ENCODE data around the gene NMB. TPM values are rescaled to one million over a fixed set of nuclear protein-coding genes. Genes with fewer than 3 reads are reported as not detected.

Gene NMB
- total RNA-seq, 2 donors from 2014 or later, result 6.2 to 16.6 TPM

DNA sequence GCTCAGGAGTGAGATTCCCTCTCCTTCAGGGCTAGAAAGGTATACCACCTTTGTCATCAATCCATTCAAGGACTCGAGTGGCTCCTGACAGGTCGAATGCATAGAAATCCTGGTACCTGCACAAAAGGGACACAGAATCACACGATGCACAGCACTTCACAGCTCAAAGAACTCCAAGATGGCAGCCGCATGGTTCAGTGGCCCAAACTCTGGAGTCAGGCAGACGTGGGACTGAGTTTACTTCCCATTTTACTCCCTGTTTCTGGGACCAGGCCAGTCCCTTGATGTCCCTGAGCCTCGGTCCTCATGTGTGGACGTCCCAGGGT lies 4.5 kb downstream of the NMB start:
- WGBS, result 14% methylated on average over 7 of the region's 7 CpGs
- no peak for DNase-seq (ENCODE audit: low spot score)
- Histone ChIP-seq H3K4me1 (replicated peaks) (peaks cover 11% of the 10 kb centered on the region), H3K27ac (peak overlapping the region; percentile 84), H3K4me3 (peak overlapping the region; percentile 78 to 80), H3K9me3 (no peaks in the 10 kb centered on the region), H3K36me3 (no peaks in the 10 kb centered on the region), H3K27me3 (replicated peaks; ENCODE audit: insufficient read depth) (no peaks in the 10 kb centered on the region)
- intact Hi-C loops (cut with DNase I), result loop anchor here (10.0 kb wide), 1 partner anchor 91 kb away; the partner anchor contains the start of gene ZNF592
- TF ChIP-seq, protein P1, sequence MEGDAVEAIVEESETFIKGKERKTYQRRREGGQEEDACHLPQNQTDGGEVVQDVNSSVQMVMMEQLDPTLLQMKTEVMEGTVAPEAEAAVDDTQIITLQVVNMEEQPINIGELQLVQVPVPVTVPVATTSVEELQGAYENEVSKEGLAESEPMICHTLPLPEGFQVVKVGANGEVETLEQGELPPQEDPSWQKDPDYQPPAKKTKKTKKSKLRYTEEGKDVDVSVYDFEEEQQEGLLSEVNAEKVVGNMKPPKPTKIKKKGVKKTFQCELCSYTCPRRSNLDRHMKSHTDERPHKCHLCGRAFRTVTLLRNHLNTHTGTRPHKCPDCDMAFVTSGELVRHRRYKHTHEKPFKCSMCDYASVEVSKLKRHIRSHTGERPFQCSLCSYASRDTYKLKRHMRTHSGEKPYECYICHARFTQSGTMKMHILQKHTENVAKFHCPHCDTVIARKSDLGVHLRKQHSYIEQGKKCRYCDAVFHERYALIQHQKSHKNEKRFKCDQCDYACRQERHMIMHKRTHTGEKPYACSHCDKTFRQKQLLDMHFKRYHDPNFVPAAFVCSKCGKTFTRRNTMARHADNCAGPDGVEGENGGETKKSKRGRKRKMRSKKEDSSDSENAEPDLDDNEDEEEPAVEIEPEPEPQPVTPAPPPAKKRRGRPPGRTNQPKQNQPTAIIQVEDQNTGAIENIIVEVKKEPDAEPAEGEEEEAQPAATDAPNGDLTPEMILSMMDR (IDR thresholded peaks at IDR 0.05), result no peak
- no peak for TF ChIP-seq POLR2AphosphoS5 (IDR thresholded peaks at IDR 0.05)
- no peak for TF ChIP-seq POLR2A (IDR thresholded peaks at IDR 0.05)

DNA sequence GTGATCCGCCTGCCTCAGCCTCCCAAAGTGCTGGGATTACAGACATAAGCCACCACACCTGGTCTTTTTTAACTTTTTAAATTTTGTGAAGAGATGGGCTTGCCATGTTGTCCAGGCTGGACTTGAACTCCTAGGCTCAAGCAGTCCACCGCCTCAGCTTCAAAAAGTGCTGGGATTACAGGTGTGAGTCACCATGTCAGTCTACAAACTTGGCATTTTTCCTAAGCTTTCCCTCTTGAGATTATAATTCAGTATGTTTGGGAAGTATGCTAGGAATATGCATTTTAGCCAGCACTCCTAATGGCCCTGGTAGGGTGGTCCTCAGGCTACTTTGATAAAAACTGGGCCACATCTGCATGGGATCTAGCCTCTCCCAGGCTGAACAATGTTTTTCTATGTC lies 8.3 kb downstream of the NMB start:
- DNase-seq (ENCODE audit: low spot score), result no peak
- TF ChIP-seq, protein P1 (IDR thresholded peaks at IDR 0.05), result no peak
- TF ChIP-seq POLR2A (IDR thresholded peaks at IDR 0.05), result no peak
- TF ChIP-seq POLR2AphosphoS5 (IDR thresholded peaks at IDR 0.05), result no peak
- WGBS, result 100% methylated on average over 2 of the region's 2 CpGs
- Histone ChIP-seq H3K4me3 (no peak overlapping the region), H3K4me1 (replicated peaks) (peaks cover 11% of the 10 kb centered on the region), H3K27ac (no peak overlapping the region), H3K27me3 (replicated peaks; ENCODE audit: insufficient read depth) (no peaks in the 10 kb centered on the region), H3K36me3 (peaks cover 0 to 18% of the 10 kb centered on the region in 2 donors), H3K9me3 (no peaks in the 10 kb centered on the region)
- intact Hi-C loops (cut with DNase I), result loop anchor here (10.0 kb wide), 1 partner anchor 95 kb away; the partner anchor contains the start of gene ZNF592

GRCh38 chr15:84648539-84648938 lies 9.5 kb downstream of the NMB start:
- Histone ChIP-seq H3K4me3 (no peak overlapping the region), H3K27me3 (replicated peaks; ENCODE audit: insufficient read depth) (no peaks in the 10 kb centered on the region), H3K9me3 (no peaks in the 10 kb centered on the region), H3K36me3 (peaks cover 0 to 25% of the 10 kb centered on the region in 2 donors), H3K27ac (no peak overlapping the region), H3K4me1 (replicated peaks) (peaks cover 11% of the 10 kb centered on the region)
- no peak for TF ChIP-seq POLR2AphosphoS5 (IDR thresholded peaks at IDR 0.05)
- no peak for TF ChIP-seq POLR2A (IDR thresholded peaks at IDR 0.05)
- TF ChIP-seq, protein P1 (IDR thresholded peaks at IDR 0.05), result no peak
- WGBS, result 54% methylated on average over 3 of the region's 3 CpGs
- intact Hi-C loops (cut with DNase I), result no loop called here
- no peak for DNase-seq (ENCODE audit: low spot score)

GRCh38 chr15:84647726-84648125 lies 10.3 kb downstream of the NMB start:
- H3K4me3 ChIP-seq, result no peak overlapping the region
- TF ChIP-seq, protein P1 (IDR thresholded peaks at IDR 0.05), result no peak
- TF ChIP-seq POLR2A (IDR thresholded peaks at IDR 0.05) (no peak), POLR2AphosphoS5 (IDR thresholded peaks at IDR 0.05) (no peak)
- no peaks in the 10 kb centered on the region for H3K27me3 ChIP-seq (replicated peaks; ENCODE audit: insufficient read depth)
- H3K36me3 ChIP-seq, result peaks cover 0 to 27% of the 10 kb centered on the region in 2 donors
- H3K4me1 ChIP-seq (replicated peaks), result peaks cover 5% of the 10 kb centered on the region
- DNase-seq (ENCODE audit: low spot score), result no peak
- H3K27ac ChIP-seq, result no peak overlapping the region
- intact Hi-C loops (cut with DNase I), result no loop called here
- H3K9me3 ChIP-seq, result no peaks in the 10 kb centered on the region

DNA sequence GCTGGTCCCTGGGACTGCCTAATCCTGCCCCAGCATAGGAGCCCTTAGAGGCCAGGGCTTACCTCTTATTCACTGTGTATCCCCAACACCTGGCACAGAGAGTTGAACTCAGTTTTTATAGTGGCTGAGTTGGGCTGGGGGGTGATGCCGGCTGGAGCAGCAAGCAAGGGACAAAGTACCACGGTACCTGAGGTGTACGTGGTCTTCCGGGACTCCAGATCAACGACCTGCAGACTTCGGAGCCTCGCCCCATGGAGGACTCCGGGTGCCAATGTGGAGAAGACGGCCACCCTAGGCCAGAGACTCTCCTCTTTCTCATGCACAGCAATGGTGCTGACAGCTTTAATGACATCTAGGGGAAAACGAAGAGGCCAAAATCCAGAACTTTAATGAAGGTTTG lies 12.0 kb downstream of the NMB start:
- Histone ChIP-seq H3K9me3 (no peaks in the 10 kb centered on the region), H3K4me1 (replicated peaks) (no peaks in the 10 kb centered on the region), H3K27ac (no peak overlapping the region), H3K27me3 (replicated peaks; ENCODE audit: insufficient read depth) (no peaks in the 10 kb centered on the region), H3K36me3 (peaks cover 0 to 27% of the 10 kb centered on the region in 2 donors), H3K4me3 (no peak overlapping the region)
- TF ChIP-seq, protein P1 (IDR thresholded peaks at IDR 0.05), result no peak
- no peak for TF ChIP-seq POLR2AphosphoS5 (IDR thresholded peaks at IDR 0.05)
- intact Hi-C loops (cut with DNase I), result no loop called here
- DNase-seq (ENCODE audit: low spot score), result no peak
- WGBS, result 85% methylated on average over 10 of the region's 10 CpGs
